ENCODE measurements around the gene ARL16. TPM values are rescaled to one million over a fixed set of nuclear protein-coding genes. Genes with fewer than 3 reads are reported as not detected.

The ARL16 gene, protein sequence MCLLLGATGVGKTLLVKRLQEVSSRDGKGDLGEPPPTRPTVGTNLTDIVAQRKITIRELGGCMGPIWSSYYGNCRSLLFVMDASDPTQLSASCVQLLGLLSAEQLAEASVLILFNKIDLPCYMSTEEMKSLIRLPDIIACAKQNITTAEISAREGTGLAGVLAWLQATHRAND
- total RNA-seq (10 to 100 TPM; 22.5 to 36.6 (median 29.1) TPM), polyA plus RNA-seq (10 to 100 TPM; 56.0 to 93.5 (median 79.8) TPM)
- long read RNA-seq, donor 1, transcript ARL16-201 (5 exons, 1,227 nt), result major isoform, 19 of 28 reads
- long read RNA-seq, donor 1, partial matches to known transcripts, result 0 of 28 reads
- long read RNA-seq, donor 1, other reads (novel, unspliced or antisense), result 0 of 28 reads
- long read RNA-seq, donor 2, partial matches to known transcripts, result 0 of 5 reads
- long read RNA-seq, donor 2, other reads (novel, unspliced or antisense), result 0 of 5 reads

DNA sequence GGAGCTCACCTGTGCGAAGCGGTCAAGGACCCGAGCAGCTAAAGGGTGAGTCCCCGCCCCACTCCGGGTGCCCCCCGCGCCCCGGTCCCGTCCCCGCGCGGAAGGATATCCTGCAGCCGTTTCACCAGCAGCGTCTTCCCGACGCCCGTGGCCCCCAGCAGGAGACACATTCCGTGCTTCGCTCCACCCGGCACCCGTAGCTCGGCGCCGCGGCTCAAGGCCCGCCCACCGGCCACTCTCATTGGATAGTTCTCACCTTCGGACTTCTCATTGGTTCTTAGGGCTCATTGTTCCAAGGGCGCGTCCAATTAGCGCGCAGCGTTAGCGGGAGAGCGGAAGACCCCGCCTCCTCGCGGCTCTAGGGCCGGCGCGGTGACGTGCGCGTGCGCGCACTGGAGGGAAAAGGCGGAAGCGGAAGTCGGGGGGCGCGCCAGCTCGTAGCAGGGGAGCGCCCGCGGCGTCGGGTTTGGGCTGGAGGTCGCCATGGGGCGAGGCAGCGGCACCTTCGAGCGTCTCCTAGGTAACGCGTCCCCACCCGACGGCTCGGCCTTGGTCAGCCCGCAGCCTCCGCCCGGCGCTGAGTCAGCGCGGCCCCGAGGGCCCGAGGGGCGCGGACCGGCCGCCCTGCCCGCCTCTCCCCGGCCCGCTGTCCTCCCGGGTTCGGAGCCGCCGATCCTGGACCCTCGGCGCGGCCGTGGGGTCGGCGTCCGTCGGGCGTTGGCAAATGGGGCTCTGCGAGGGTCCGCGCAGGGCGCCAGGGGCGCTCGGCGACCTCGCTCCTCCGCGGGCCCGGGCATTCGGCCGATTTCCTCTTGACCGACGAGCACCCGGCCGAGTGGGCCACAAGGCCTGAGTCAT is at the start of gene ARL16, which contains the start of gene HGS:
Gene ARL16, minus strand, starts transcription at position 214 of the 858 bp plus-strand sequence. Its CDS starts 44 bp downstream, at position 170.
Gene HGS, plus strand, starts transcription at position 428 of the 858 bp plus-strand sequence. Its CDS starts 56 bp downstream, at position 484.
- peak; percentile 90 to 95 (median 92) for TF ChIP-seq POLR2AphosphoS5 (IDR thresholded peaks at IDR 0.05)
- peak in 1 of 3 donors; percentile 12 for TF ChIP-seq POLR2A (IDR thresholded peaks at IDR 0.05)
- TF ChIP-seq, protein P1, sequence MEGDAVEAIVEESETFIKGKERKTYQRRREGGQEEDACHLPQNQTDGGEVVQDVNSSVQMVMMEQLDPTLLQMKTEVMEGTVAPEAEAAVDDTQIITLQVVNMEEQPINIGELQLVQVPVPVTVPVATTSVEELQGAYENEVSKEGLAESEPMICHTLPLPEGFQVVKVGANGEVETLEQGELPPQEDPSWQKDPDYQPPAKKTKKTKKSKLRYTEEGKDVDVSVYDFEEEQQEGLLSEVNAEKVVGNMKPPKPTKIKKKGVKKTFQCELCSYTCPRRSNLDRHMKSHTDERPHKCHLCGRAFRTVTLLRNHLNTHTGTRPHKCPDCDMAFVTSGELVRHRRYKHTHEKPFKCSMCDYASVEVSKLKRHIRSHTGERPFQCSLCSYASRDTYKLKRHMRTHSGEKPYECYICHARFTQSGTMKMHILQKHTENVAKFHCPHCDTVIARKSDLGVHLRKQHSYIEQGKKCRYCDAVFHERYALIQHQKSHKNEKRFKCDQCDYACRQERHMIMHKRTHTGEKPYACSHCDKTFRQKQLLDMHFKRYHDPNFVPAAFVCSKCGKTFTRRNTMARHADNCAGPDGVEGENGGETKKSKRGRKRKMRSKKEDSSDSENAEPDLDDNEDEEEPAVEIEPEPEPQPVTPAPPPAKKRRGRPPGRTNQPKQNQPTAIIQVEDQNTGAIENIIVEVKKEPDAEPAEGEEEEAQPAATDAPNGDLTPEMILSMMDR (IDR thresholded peaks at IDR 0.05 in 8 of 11, conservative IDR thresholded peaks at IDR 0.05 in 3 of 11), result peak in 5 of 11 experiments; percentile 15 to 46 (median 25)
- intact Hi-C loops (cut with DNase I; ENCODE audit: low total_unique reads), result no loop called here
- 0 to 1% (median 1%) methylated on average over 16 to 112 of the region's 112 CpGs for WGBS, 5 donors

GRCh38 chr17:81727324-81728031 is 43.9 kb upstream of the ARL16 start:
- TF ChIP-seq POLR2AphosphoS5 (IDR thresholded peaks at IDR 0.05) (no peak), POLR2A (IDR thresholded peaks at IDR 0.05) (no peak)
- TF ChIP-seq, protein P1 (IDR thresholded peaks at IDR 0.05 in 8 of 11, conservative IDR thresholded peaks at IDR 0.05 in 3 of 11), result no peak
- no peak for DNase-seq
- Histone ChIP-seq H3K36me3 (no peaks in the 10 kb centered on the region), H3K4me1 (peaks cover 0 to 6% (median 0%) of the 10 kb centered on the region in 6 donors), H3K4me3 (no peak overlapping the region), H3K27me3 (replicated peaks in 1 of 7) (peaks cover 0 to 82% (median 10%) of the 10 kb centered on the region in 7 donors), H3K9me3 (no peaks in the 10 kb centered on the region), H3K27ac (no peak overlapping the region)
- intact Hi-C loops (cut with DNase I; ENCODE audit: low total_unique reads), result no loop called here
- WGBS, 5 donors, result 87 to 90% (median 90%) methylated on average over 19 to 23 of the region's 23 CpGs

More for the DNA sequence above, at the start of gene ARL16, which contains the start of gene HGS:
- peak within 1 kb of the TSS; percentile 75 to 95 (median 88) for H3K27ac ChIP-seq
- peaks cover 0 to 71% (median 44%) of the 10 kb centered on the region in 6 donors for H3K36me3 ChIP-seq
- H3K4me1 ChIP-seq, result peaks cover 19 to 60% (median 39%) of the 10 kb centered on the region in 6 donors
- no peaks in the 10 kb centered on the region for H3K27me3 ChIP-seq (replicated peaks in 1 of 7)
- DNase-seq, result peak; percentile 98
- H3K4me3 ChIP-seq, result peak within 1 kb of the TSS; percentile 89 to 100 (median 98)
- H3K9me3 ChIP-seq, result no peaks in the 10 kb centered on the region

- DNase-seq, result no peak
- intact Hi-C loops (cut with DNase I; ENCODE audit: low total_unique reads), result no loop called here
- 71 to 85% (median 78%) methylated on average over 9 of the region's 9 CpGs for WGBS, 5 donors
Observed at GRCh38 chr17:81726004-81726403, 42.4 kb upstream of the ARL16 start.

More at GRCh38 chr17:81726004-81726403, 42.4 kb upstream of the ARL16 start:
- Histone ChIP-seq H3K36me3 (no peaks in the 10 kb centered on the region), H3K27me3 (replicated peaks in 1 of 7) (peaks cover 0 to 71% (median 5%) of the 10 kb centered on the region in 7 donors), H3K27ac (no peak overlapping the region), H3K4me3 (no peak overlapping the region), H3K9me3 (no peaks in the 10 kb centered on the region), H3K4me1 (peaks cover 0 to 10% (median 1%) of the 10 kb centered on the region in 6 donors)
- TF ChIP-seq, protein P1 (IDR thresholded peaks at IDR 0.05 in 8 of 11, conservative IDR thresholded peaks at IDR 0.05 in 3 of 11), result no peak
- TF ChIP-seq POLR2A (IDR thresholded peaks at IDR 0.05), result no peak
- no peak for TF ChIP-seq POLR2AphosphoS5 (IDR thresholded peaks at IDR 0.05)

Data from spleen (tissue), 13 donors.